ENCODE data around the gene FUT9.

Gene FUT9

DNA sequence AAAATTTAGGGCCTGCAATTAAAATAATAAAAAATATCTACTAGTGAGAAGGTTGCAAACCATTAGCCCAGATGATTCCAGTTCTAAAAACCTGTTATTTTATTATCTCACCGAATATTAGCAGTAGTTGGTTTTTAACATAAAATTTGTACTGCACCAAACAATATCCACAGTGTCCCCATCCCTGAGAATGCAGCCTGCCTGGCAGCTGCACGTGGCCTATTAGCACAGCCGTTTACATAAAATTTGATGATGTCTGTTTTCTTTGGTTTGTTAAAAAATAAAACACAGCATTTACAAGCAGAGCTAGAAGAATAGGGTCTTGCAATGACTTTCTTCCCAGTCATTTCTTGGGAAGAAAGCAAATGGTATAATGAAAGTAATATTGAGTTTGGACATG, 58.2 kb downstream of the FUT9 start:
- no peak for DNase-seq

DNA sequence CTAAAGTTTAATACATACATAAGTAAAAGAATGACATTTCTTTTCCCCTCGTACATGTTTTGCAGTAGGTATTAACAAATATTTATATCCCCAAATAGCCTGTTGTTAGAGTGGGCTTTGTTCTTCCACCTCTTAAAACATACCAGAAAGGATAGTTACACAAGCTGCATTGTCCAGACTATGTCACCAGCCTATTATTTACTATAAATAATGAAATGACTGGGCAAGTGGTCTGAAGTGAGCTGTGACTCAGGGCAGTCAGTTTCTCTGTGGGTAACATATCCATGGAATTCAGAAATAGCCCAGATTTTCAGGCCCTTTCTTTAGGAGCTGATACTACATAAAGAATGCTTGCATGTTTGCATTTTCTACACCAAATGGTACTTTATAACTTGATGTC, 60.1 kb downstream of the FUT9 start:
- DNase-seq, result no peak

DNA sequence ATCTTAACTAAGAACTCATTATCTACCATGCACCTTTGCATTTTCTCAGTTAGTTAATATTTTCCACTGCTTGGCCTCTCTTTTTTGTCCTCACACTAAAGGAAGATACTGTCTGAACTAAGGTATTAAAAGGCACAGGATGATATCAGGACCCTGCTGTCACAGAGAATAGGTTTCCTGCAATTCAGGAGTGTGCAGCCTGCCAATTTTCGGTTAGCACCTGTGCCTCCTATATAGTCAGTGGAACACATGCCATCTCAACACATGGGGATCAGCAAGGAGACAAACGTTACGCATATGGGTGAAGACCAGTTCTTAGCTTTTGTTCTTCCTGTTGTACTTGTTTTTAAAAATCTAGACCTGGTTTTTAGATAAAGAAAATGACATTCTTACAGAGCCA, 71.0 kb downstream of the FUT9 start:
- DNase-seq, result no peak

DNA sequence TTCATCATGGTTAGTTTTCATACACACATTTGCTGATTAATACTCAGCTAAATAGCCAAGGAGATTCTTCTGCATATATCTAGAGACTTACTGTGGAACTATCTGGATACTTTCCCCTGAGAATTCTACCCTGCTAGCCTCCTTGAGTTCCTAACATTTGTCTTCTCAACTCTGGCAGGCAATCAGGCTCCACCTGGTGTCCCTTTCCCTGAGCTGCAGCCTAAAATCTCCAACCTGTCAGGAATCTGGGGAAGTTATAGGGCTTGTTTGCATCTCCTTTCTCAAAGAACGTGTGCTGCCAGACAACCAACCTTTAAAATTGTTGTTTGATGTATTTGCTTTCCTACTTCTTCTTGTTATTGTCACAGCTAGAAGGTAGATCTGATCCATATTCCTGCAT, 73.4 kb downstream of the FUT9 start:
- no peak for DNase-seq

DNA sequence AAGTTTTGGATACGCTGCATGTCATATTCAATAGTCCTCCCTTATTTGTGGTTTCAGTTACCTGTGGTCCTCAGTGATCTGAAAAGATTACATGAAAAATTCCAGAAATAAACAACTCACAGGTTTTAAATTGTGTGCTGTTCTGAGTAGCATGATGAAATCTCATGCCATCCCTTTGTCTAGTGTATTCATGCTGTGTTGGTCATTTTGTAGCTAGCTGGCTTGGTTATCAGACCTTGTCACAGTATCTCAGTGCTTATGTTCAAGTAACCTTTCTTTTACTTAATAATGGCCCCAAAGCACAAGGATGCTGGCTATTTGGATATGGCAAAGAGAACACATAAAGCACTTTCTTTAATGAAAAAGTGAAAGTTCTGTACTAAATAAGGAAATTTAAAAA, 78.3 kb downstream of the FUT9 start:
- DNase-seq, result no peak

DNA sequence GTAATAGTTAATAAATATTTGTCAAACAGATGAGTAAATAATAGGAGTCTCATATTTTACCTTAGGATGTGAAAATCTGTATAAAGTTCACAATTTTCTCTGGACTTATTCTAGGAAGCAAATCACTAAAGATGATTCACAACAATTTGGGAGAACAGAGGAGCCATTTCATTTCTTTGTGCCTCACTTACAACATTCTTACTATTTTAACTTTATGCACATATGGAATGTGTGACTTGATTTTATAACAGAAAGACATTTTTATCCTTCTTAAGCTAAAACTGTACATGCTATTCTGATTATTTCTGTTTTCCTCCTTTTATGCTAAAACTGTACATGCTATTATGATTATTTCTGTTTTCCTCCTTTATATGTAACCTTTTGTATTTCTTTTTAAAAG, 83.3 kb downstream of the FUT9 start:
- DNase-seq, result no peak

DNA sequence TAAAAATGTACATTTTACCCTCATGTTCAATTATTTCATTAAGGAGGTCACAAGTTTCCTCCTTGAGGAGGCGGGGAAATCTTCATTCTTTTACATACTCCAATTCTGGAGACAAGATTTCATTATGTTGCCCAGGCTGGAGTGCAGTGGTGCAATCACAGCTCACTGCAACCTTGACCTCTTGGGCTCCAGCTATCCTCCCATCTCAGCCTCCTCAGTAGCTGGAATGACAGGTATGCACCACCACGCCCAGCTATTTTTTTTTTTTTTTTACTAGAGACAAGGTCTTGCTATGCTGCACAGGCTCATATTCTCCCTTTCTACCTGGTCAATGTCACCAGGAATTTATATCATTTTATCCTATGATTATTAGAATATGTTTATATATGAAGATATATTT, 85.8 kb downstream of the FUT9 start:
- DNase-seq, result no peak

DNA sequence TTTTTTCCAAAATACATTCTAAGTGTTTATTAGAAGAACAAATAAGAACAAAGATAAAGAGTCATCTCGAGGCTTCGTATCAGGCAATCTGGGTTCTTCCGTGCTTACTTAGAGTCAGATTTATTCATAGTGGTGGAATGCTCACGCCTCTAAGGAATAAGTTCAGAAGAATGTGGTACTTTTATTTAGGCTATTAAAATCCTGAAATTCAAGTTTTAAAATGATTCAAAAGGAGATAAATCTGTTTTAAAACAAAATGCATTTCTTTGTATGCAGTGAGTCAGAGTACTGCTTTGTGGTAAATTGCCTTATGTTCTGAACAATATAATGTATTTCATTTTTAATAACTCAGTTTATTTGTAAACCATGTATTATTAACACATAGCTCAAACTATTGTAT, 89.1 kb downstream of the FUT9 start:
- no peak for DNase-seq

DNA sequence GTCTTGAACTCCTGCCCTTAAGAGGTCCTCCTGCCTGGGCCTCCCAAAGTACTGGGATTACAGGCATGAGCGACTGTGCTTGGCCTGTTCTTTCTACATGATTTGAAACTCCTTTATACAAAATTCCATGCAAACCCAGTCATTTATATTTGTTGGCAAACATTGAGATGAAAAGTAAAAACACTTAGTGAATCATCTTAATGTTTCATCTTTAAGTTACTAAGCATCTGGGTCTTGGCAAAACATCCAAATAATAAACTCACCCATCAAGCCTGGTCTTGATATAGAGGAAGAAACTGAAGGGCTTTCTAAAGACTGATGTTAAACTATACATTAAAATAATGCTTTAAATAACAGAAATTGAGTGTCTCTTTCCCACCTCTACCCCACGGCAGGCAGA, 95.1 kb downstream of the FUT9 start:
- no peak for DNase-seq

DNA sequence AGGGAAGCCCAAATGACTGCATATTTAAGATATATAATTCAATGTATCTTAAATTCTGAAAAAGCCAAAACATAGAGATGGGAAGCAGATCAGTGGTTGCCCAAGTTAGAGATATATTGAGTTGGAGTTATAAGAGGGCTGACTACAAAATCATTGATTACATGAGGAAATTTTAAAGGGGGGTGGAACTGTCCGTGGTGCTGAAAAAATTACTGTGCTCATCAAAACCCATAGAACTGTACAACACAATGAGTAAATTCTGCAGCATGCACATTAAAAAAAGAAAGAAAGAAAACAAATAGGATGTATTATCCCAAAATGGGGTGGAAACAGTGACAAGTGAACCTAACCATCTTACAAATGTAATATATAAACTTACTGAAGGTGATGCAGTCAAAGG, 100.9 kb downstream of the FUT9 start:
- no peak for DNase-seq

DNA sequence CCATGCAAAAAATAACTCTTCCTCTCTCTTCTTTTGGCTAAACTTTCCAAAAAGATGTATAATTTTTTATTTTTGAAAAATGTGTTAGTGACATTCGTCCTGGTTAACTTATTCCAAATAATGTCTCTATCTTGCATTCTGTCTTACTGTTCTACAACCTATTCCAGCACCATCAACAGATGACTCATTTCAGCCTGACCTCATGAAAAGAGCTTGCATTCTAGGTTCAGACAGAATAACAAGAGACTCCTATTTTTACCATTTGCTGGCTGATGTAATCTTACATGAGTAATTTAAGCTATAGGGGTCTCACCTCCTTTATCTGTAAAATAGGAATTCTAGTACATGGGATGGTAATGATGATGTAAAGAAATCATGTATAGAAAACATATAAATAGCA, 109.0 kb downstream of the FUT9 start:
- DNase-seq, result no peak

DNA sequence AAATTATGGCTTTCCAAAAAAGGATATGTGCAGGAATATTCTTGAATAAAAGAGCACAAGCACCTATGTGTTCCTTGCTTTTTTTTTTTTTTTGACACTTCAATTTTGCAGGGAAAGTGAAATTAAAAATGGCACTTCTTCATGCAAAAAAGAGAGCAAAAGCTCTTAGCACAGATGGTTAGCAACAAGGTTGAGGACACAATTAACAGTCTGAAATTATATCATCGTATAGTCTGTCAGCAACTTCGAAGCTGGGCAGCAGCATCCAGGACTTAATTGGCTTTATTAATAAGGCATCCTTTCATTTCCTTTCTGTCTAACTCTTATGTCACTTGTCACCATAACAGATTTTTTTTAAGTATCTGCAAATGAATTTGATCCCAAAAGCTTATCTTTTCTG, 122.6 kb downstream of the FUT9 start:
- DNase-seq, result no peak

DNA sequence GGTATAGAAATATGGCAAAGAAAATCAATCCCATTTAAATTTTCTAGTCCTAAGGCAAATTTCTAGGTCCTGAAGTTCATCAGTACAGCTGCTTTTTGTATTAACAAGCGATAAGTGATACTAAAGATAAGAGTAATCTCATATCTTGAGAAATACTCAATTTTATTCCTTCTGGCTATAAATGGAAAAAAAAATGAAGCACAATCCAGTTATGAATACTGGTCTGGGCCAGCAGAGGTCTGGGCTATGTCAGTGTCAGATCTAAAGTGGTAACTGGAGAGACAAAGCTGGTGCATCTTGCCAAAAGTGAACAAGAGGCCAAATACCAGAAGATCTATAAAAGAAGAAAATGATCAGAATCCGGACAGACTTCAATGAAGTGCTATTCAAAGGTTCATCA, 126.4 kb downstream of the FUT9 start:
- DNase-seq, result no peak

DNA sequence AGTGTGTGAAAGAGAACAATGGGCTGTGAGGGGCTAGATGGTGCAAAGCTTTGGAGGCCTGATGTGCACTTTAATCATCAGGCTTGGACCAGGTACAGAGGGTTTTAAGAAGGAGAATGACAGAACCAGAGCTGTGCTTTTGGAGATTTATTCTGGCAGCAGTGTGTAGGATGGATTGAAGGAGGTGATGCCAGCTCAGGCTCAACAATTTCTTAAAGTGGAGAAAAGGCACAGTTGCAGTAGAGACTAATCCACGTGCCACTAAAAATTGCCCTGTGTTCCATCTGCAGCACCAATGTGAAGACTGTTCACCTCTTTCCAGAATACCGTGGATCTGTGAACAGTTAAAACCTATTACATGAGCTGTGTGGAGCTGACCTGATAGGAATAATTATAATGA, 134.7 kb downstream of the FUT9 start:
- no peak for DNase-seq

DNA sequence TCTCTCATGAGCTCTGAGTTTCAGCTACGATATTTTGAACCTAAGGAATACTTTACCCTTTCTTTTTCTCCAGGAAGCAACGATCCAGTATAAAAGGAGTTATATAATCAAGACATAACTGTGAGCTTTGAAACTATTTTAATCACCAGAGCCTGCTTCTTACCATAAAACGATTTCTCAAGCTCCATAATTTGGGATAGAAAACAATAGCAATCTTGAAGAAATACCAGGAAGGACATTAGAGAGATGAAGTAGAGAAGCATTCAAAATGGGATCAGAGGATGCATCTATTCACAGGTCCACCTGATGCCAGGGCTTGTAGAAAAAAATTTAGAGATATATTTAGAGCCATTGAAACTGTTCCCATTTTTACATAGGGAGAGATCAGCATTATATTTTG, 135.9 kb downstream of the FUT9 start:
- no peak for DNase-seq

DNA sequence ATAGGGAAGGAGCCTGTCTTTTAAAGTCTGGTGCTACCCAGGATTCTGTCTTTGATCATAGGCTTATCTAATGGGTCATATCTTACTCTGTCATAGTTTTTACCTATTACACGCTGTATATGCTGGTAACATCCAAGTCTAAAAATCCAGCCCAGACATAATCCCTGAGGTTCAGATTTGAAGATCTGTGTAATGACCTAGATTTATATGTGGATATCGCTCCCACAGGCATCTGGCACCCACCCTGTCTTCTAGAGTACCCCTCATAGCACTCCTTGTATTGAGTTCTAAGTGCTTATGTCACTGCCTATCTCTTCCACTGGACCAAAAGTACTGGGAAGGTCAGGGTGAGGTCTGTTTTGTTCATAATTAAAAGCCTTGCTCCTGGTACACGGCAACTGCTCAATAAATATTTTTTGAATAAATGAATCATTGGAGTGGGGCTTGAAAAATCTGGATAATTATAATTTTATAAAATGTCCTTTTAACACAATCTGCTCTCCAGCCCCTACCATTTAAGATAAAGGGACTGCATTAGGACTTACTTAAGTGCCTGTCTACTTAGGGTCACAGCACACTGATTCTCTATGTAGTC, 136.4 kb downstream of the FUT9 start:
- DNase-seq, result no peak

DNA sequence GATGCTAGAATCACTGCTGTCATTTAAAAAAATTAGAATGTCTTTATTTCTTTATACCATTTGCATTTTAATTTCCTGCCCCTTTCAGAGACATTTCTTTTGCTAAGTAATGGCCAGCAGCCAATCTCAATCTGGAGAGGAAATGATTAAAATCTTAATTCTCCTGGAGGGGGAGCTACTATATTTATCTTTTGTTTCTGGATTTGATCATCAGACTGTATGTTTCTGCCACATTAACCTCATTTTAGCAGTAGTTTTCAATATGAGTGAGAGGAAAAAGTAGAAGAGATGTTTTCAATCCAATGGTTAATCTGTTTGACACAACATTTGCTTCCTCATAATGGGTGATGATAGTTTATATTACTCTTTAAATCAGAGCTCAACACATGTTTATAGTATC, 138.0 kb downstream of the FUT9 start:
- peak; percentile 1 for DNase-seq

DNA sequence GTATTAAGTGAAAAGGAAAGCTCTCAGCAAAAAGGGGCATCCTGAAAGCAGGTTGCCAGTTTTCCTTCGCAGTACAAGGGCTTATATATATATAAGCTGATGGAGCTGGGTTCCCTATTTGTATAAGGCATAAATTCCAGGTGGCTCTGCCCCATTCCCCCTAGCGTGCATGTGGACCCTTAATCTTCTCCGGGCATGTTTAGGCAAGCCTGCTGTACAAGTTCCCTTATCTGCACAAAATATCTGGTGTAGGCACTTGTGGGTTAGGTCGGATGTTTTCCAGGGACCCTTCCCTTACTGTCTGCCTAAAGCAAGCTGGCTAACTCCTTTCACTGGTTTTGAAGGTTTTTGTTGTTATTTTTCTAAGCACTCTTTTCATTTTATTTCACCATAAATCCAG, 140.7 kb downstream of the FUT9 start:
- DNase-seq, result no peak

DNA sequence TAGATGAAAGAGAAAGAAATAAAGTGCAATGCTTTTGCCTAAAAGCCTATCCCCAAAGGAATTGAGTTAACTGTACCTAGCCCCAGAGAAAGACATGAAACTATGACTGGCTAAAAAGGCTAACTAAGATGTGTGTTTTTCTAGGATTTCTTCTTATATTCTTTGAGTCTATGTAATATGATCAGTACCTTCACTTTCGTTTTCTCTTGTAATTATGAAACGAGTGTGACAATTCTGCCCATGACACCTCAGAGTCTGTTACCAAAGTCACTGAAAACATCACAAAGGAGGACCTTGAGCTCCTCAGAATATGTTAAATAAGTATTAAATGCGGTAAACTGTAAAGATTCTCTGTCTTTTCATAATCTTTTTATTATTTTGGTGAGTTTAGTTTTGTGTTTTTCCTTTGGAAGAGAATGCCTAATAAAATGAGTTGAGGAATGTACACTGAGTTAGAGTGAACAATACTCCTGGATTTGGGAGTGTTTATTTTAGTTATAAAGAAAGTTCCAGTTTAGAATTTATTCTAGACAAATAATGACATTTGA, 141.3 kb downstream of the FUT9 start:
- DNase-seq, result peak; percentile 7

DNA sequence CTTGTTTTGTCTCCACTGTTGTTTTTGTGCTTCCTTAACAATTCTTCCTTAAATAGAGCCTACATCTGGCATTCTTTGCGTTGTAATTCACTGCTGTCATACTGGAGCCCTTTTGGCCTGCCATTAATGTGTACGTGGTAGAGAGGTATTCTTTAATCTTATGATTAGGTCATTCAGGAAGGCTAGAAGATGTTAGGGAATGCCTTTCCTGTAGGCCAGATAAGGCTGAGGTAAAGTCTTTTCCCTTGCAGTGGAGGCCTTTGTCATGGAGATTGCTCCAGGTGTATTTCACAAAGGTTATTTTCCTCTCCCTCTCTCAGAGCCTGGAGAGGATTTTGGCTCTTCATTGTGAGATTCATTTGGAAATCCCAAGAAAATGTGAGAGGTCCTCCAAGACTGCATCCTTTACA, 146.9 kb downstream of the FUT9 start:
- DNase-seq, result no peak

DNA sequence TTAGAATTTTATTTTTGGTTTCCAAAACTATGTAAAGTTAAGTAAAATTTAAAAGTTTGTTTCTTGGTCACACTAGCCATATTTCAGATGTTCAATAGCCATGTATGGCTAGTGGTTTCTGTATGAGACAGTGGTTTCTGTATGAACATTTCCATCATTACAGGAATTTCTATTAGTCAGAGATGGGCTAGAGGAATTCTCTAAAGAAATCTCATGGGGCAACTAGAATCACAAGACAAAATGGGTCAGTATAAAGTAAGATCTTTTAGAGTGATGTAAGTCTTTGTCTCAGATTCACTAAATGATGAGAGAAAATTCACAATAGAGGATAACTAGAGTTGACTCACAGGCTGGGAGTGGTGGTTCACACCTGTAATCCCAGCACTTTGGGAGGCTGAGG, 149.0 kb downstream of the FUT9 start:
- no peak for DNase-seq

DNA sequence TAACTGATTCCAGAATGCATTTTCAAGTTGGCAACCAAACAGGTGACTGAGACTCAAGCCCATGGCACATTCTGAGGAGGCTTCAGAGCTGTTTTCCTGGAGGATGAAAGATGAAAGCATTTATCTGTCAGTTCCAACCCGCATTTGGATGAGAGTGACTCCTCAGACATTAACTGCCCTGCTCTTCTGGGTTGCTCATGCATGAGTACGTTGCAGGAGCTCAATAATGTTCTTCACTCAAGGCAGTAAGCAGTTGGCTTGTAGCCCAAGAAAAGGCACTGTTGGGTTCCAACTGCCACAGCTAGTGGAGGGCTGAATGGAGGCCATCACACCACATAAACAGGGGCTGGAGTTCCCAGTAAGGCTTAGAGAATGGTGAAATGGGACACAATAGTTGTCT, 155.3 kb downstream of the FUT9 start:
- no peak for DNase-seq

DNA sequence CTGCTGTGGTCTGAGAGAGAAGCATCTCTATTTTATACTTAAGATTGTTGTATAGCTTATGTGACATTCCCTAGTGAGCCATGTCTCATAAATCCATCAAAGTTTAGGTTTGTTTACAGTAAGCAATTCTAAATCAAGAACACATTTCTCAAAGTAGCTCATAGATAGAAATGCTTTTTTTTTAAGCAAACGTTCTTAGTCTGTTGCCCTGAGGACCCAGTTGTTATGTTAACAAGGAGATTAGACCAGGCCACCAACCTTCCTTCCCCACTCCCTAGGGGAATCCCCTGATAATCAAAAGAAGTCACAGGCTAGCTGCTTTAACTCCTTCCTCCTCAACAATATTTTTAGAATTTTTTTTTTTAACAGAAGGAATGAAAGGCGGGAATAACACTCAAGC, 169.0 kb downstream of the FUT9 start:
- DNase-seq, result no peak

DNA sequence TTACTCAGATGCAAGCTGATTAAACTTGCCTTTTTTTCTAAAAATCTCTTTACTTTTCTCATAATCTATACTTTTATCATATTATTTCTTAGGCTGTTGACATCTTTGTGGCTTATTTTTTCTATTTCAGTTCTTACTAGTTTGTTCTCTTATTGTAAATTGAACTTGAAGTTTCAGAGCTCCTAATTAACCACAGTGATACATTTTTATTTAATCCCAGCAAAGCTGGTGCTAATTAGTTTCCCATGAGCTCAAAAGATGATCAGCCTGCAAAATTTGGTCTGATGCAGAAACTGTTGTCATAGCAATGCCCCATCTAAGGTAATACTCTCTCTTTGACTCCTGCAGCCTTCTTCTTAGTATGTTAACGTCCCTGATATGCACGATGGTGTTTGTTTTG, 170.3 kb downstream of the FUT9 start:
- no peak for DNase-seq

DNA sequence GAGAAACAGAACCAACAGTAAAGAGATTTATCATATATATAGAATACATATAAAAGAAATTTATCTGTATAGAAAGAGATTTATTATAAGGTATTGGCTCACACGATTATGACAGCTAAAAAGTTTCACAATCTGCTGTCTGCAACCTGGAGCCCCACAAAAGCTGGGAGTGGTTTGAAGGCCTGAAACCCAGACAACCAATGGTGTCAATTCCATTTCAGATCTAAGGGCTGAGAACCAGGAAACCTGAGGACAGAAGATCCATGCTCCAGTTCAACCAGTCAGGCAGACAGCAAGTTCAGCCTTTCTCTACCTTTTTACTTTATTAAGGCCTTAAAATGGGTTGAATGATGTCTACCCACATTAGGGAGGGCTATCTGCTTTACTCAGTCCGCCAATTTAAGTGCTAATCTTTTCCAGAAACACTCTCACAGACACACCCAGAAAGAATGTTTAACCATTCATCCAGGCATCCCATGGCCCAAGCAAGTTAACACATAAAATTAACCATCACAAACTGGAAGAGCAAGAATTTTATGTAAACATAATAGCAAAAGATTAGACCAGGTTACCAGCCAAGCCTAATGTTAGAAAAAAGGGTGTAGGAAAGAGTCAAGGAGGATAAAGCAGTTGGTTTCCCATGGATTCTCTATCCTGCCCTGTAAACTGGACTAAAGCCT, 170.9 kb downstream of the FUT9 start:
- DNase-seq, result no peak
